Right lobe of liver (tissue), 6 donors: Measurements from ENCODE around the gene HTD2. TPM values are rescaled to one million over a fixed set of nuclear protein-coding genes. Genes with fewer than 3 reads are reported as not detected.
"Not testable (repeated sequence)": the region's sequence is repeated elsewhere in the genome, so short reads cannot be mapped to it uniquely, and the experiment has no call there.

ENCODE experiments used
- ATAC-seq, 4 donors: fragments of 200-7000 bp; cut with Tn5 transposase; one replicate each; pipeline ENCODE4 v1.9.1; 2020; ENCODE audit warnings: mild to moderate bottlenecking in 4 of 4, moderate library complexity in 4 of 4
- DNase-seq, 3 donors: peaks; one replicate each; pipeline ENCODE4 v3.0.0-alpha.2; 2020
- H3K27ac ChIP-seq, 3 donors: fragments of 200-600 bp; one replicate each; pipeline ENCODE4 v1.8.0; 2022
- H3K27me3 ChIP-seq, 2 donors: fragments of 200-600 bp; one replicate each; pipeline ENCODE4 v1.8.0; 2022
- H3K36me3 ChIP-seq, 4 donors: fragments of 200-600 bp; sonication (generic) in 1 of 4; one replicate each; pipeline versions ENCODE4 v1.5.1 to v1.8.0; 2017 to 2022; ENCODE audit warnings: control low read depth in 1 of 4
- H3K4me1 ChIP-seq, 4 donors: fragments of 200-600 bp; sonication (generic) in 1 of 4; one replicate each; pipeline versions ENCODE4 v1.5.1 to v1.8.0; 2017 to 2022; ENCODE audit warnings: control low read depth in 1 of 4
- H3K4me3 ChIP-seq, 3 donors: fragments of 200-600 bp; one replicate each; pipeline ENCODE4 v1.8.0; 2022
- H3K9me3 ChIP-seq, 4 donors: fragments of 200-600 bp; sonication (generic) in 1 of 4; one replicate each; pipeline versions ENCODE4 v1.5.1 to v1.8.0; 2017 to 2022; ENCODE audit warnings: control low read depth in 1 of 4
- POLR2A ChIP-seq: fragments of 450-650 bp; IDR thresholded peaks from one replicate; pipeline ENCODE4 v1.6.1; 2017; ENCODE audit warnings: antibody characterized with exemption, mild to moderate bottlenecking
- WGBS: methylation state at CpG from one replicate; pipeline ENCODE4 v1.1.6; 2018; ENCODE audit warnings: low coverage, low lambda C conversion rate; ENCODE audit not compliant: insufficient coverage; ENCODE audit errors: missing lambda C conversion rate; 5-methylcytosine and 5-hydroxymethylcytosine counted together
- intact Hi-C, 2 donors: fragments of 100-400 bp; cut with DNase I; formaldehyde crosslinking; loops; one replicate each; pipeline versions ENCODE4 v1.11.2 to v1.14.1; 2022
- total RNA-seq, 6 experiments: library from RNA; depleted of rRNA in 2 of 6; stranded (reverse); fragments of >200 nt in 2 of 6; fragmentation: NEBNext Ultra II Directional in 3 of 6; extraction: Animal tissue kit (Norgen Biotek cat#: 25700) in 3 of 6; gene quantifications; one replicate each; pipeline versions ENCODE4 v1.1.0 to v1.2.4, GENCODE V29; 2016 to 2023
- TF ChIP-seq, protein P1 (sequence below), 4 donors: fragments of 200-600 bp in 3 of 4; fragments of 450-650 bp in 1 of 4; IDR thresholded peaks; one replicate each; pipeline versions ENCODE4 v1.5.1 to v1.8.0; 2016 to 2022; ENCODE audit warnings: antibody characterized with exemption in 4 of 4, mild to moderate bottlenecking in 2 of 4
- donor health status: DM: no; HTN: yes; CAD: no.
- donor health status: DM: no; HTN: no; CAD: no.
- donor health status: DM: no; HTN: no; CAD: no.
- donor health status: DM: no; HTN: yes; CAD: no.
- donor health status: DM: no; HTN: yes; CAD: no.

Gene HTD2
- total RNA-seq, 6 experiments from 2014 or later: 6.1 to 9.9 (median 8.5) TPM

DNA sequence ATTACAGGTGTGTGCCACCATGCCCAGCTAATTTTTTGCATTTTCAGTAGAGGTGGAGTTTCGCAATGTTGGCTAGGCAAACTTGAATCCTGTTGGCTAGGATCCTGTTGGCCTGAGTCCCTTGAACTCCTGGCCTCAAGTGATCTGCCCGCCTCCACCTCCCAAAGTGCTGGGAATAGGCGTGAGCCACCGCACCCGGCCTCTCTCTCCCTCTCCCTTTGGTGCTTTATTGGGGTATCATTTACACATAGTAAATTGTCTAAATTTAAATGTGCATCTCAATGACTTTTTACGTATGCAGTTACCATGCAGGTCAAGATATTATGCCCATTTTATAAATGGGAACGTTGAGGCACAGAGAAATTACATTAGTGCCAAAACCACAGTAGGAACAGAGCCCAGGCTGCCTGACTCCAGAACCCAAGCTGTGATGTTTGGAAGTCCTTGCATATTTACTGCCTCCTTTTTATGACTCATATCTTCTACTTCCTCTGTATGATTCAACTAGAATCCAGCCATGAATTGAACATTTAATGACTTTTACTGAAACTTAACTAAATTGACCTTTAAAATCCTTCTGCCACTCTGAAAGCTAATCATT is 34.3 kb upstream of the HTD2 start:
- intact Hi-C loops: no loop called here
- TF ChIP-seq POLR2A: no peak
- TF ChIP-seq, protein P1, sequence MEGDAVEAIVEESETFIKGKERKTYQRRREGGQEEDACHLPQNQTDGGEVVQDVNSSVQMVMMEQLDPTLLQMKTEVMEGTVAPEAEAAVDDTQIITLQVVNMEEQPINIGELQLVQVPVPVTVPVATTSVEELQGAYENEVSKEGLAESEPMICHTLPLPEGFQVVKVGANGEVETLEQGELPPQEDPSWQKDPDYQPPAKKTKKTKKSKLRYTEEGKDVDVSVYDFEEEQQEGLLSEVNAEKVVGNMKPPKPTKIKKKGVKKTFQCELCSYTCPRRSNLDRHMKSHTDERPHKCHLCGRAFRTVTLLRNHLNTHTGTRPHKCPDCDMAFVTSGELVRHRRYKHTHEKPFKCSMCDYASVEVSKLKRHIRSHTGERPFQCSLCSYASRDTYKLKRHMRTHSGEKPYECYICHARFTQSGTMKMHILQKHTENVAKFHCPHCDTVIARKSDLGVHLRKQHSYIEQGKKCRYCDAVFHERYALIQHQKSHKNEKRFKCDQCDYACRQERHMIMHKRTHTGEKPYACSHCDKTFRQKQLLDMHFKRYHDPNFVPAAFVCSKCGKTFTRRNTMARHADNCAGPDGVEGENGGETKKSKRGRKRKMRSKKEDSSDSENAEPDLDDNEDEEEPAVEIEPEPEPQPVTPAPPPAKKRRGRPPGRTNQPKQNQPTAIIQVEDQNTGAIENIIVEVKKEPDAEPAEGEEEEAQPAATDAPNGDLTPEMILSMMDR (IDR thresholded peaks at IDR 0.05): no peak
- WGBS: 20% methylated on average over 2 of the region's 7 CpGs
- Histone ChIP-seq H3K4me1 (peaks cover 0 to 29% (median 7%) of the 10 kb centered on the region in 4 donors), H3K27me3 (no peaks in the 10 kb centered on the region), H3K27ac (peak overlapping the region; percentile 47 to 68 (median 53)), H3K4me3 (no peak overlapping the region), H3K36me3 (peaks cover 0 to 26% (median 2%) of the 10 kb centered on the region in 4 donors), H3K9me3 (no peaks in the 10 kb centered on the region)
- peak; percentile 79 to 91 (median 84) for ATAC-seq
- DNase-seq: peak; percentile 77 to 90 (median 84)

DNA sequence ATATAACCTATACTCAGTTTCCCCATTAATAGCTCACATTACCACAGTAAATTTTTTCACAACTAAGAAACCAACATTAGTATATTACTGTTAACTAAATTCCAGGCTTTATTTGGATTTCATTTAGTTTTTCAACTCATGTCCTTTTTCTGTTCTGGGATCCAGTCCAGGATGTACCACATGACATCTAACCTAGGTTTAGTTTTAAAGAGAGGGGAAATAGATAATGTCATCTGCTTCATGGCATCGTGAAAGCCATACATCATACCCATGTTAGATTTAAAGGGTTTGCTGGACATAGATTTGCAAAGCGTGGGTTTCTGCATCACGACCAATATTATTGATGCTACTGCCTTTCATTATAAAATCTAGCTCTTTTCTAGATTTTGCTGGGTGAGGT is 33.4 kb upstream of the HTD2 start:
- WGBS: 49% methylated on average over 3 of the region's 3 CpGs
- no peak for TF ChIP-seq POLR2A
- TF ChIP-seq, protein P1 (IDR thresholded peaks at IDR 0.05): no peak
- Histone ChIP-seq H3K27me3 (no peaks in the 10 kb centered on the region), H3K4me3 (no peak overlapping the region), H3K36me3 (peaks cover 0 to 17% (median 0%) of the 10 kb centered on the region in 4 donors), H3K4me1 (peaks cover 0 to 30% (median 7%) of the 10 kb centered on the region in 4 donors), H3K27ac (peak overlapping the region; percentile 47 to 68 (median 53)), H3K9me3 (no peaks in the 10 kb centered on the region)
- DNase-seq: no peak
- ATAC-seq: peak; percentile 47 to 65 (median 61)
- intact Hi-C loops: no loop called here

DNA sequence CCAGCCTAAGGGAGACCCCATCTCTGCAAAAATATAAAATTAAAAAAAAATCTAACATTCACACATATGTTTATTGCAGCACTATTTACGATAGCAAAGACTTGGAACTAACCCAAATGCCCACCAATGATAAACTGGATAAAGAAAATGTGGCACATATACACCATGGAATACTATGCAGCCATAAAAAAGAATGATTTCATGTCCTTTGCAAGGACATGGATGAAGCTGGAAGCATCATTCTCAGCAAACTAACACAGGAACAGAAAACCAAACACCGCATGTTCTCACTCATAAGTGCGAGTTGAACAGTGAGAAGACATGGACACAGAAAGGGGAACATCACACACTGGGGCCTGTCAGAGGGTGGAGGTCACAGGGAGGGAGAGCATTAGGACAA is 33.0 kb upstream of the HTD2 start:
- WGBS: 69% methylated on average over 3 of the region's 3 CpGs
- H3K27me3 ChIP-seq, H3K9me3 ChIP-seq, H3K4me3 ChIP-seq, DNase-seq, intact Hi-C loops: not testable (repeated sequence)
- peak in 1 of 4 donors; percentile 9 for ATAC-seq
- H3K27ac ChIP-seq: peak overlapping the region in 1 of 3 donors; percentile 68
- peaks cover 0 to 35% (median 7%) of the 10 kb centered on the region in 4 donors for H3K4me1 ChIP-seq
- peaks cover 0 to 13% (median 0%) of the 10 kb centered on the region in 4 donors for H3K36me3 ChIP-seq

DNA sequence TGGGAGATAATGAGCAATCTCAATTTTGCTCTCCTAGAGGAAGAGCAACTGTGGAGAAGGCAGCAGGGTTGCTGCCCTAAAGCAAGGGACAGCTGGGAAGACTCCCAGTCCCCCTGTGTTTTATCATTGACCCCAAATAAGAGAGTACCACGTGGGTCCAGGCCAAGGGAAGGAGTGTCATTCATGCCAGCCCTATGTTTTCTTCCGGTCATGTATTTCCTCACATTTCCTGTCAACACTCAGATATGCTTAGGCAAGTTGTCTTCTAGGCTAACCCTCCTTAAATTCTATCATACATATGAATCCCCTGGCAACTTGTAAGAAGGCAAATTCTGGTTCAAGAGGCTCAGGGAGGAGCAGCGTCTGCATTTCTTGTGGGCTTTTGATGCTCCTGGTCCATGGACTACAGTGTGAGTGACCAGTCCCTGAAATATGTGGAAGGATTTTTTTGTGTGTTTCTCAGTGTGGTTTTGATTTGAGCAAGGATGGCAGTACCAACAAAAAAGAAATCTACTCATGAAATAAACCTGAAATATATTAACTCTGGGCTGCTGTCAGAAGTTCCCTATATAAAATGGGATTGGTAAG is 32.2 kb upstream of the HTD2 start:
- intact Hi-C loops: no loop called here

More for the DNA sequence above, 32.2 kb upstream of the HTD2 start:
- no peak overlapping the region for H3K4me3 ChIP-seq
- WGBS: 63% methylated on average over 1 of the region's 3 CpGs
- H3K27ac ChIP-seq: peak overlapping the region in 2 of 3 donors; percentile 17 to 68
- peak; percentile 42 to 77 (median 54) for ATAC-seq
- H3K4me1 ChIP-seq: peaks cover 0 to 41% (median 7%) of the 10 kb centered on the region in 4 donors
- no peaks in the 10 kb centered on the region for H3K27me3 ChIP-seq
- no peak for DNase-seq
- no peaks in the 10 kb centered on the region for H3K9me3 ChIP-seq
- no peak for TF ChIP-seq POLR2A
- TF ChIP-seq, protein P1 (IDR thresholded peaks at IDR 0.05): no peak
- H3K36me3 ChIP-seq: peaks cover 0 to 10% (median 0%) of the 10 kb centered on the region in 4 donors
